HepG2 (cell line): Measurements from ENCODE around the gene NUBPL. TPM values are rescaled to one million over a fixed set of nuclear protein-coding genes. Genes with fewer than 3 reads are reported as not detected.

ENCODE experiments used
- ARNTL ChIP-seq: sonication (generic); formaldehyde crosslinking; IDR thresholded peaks from 2 replicates; pipeline ENCODE4 v1.4.0; 2020; ENCODE audit warnings: mild to moderate bottlenecking, missing genetic modification reagents
- ATF7-NPFF ChIP-seq: sonication (generic); formaldehyde crosslinking; IDR thresholded peaks from 2 replicates; pipeline ENCODE4 v1.8.1; 2023; ENCODE audit warnings: mild to moderate bottlenecking, low read depth, missing genetic modification reagents, moderate library complexity
- KAT2B ChIP-seq: fragments of 150-350 bp; IDR thresholded peaks from 2 replicates; pipeline ENCODE4 v1.6.1; 2014; ENCODE audit warnings: low read depth, low read length, borderline replicate concordance
- LBX2 ChIP-seq: sonication (generic); formaldehyde crosslinking; IDR thresholded peaks from 2 replicates; pipeline ENCODE4 v1.5.0; 2020; ENCODE audit warnings: missing genetic modification reagents, mild to moderate bottlenecking, borderline replicate concordance
- MAZ ChIP-seq, 2 experiments: sonication (generic) in 1 of 2; formaldehyde crosslinking in 1 of 2; IDR thresholded peaks; 2 replicates each; pipeline versions ENCODE4 v1.5.0 to v1.6.1; 2012 to 2020; ENCODE audit warnings: low read depth in 2 of 2, mild to moderate bottlenecking in 2 of 2, borderline replicate concordance in 1 of 2, improper control_type of control experiment in 1 of 2, low read length in 1 of 2, missing genetic modification reagents in 1 of 2, moderate library complexity in 1 of 2
- NR2F6 ChIP-seq, 2 experiments: IDR thresholded peaks; 2 replicates each; pipeline ENCODE4 v1.6.1; 2016; ENCODE audit warnings: antibody characterized with exemption in 1 of 2, mild to moderate bottlenecking in 1 of 2
- PATZ1 ChIP-seq: sonication (generic); formaldehyde crosslinking; IDR thresholded peaks from 2 replicates; pipeline ENCODE4 v1.4.0; 2020; ENCODE audit warnings: missing genetic modification reagents
- SMAD1 ChIP-seq: sonication (generic); formaldehyde crosslinking; IDR thresholded peaks from 2 replicates; pipeline ENCODE4 v1.4.0; 2020; ENCODE audit warnings: missing genetic modification reagents, low read depth, mild to moderate bottlenecking, borderline replicate concordance
- U2AF1 ChIP-seq: fragments of 200-400 bp; formaldehyde crosslinking; optimal IDR thresholded peaks from 2 replicates; pipeline ENCODE3; 2017; ENCODE audit warnings: mild to moderate bottlenecking, low read depth, low read length
- ZBTB26 ChIP-seq: IDR thresholded peaks from 2 replicates; pipeline ENCODE4 v1.6.1; 2016; ENCODE audit warnings: missing compliant biosample characterization, missing genetic modification reagents, borderline replicate concordance
- ZKSCAN1 ChIP-seq: fragments of 150-350 bp; IDR thresholded peaks from 2 replicates; pipeline ENCODE4 v1.6.1; 2014; ENCODE audit warnings: low read length
- ZNF674 ChIP-seq: sonication (generic); formaldehyde crosslinking; IDR thresholded peaks from 2 replicates; pipeline ENCODE4 v1.5.0; 2020; ENCODE audit warnings: low read depth, mild to moderate bottlenecking, missing genetic modification reagents
- polyA plus RNA-seq, 8 experiments: library from polyadenylated mRNA; depleted of rRNA in 3 of 8; stranded (reverse) in 7 of 8; unstranded in 1 of 8; fragments of >200 nt; fragmentation: Illumina TruSeq in 4 of 8; extraction: Trizol in 4 of 8; gene quantifications; 2 replicates each; pipeline versions ENCODE4 v1.2.1 to v1.2.3, GENCODE V29; 2011 to 2016; ENCODE audit warnings: low read depth in 4 of 8, missing spikeins in 1 of 8, mixed read lengths in 1 of 8; ENCODE audit not compliant: insufficient read depth in 1 of 8
- total RNA-seq, 5 experiments: library from RNA; depleted of rRNA; stranded (reverse); fragments of >200 nt; fragmentation: Illumina TruSeq; extraction: Trizol; gene quantifications; 2 replicates each; pipeline ENCODE4 v1.2.3, GENCODE V29; 2016; ENCODE audit warnings: low read depth in 1 of 5
- TF ChIP-seq, protein P1 (sequence below): sonication (generic); formaldehyde crosslinking; IDR thresholded peaks from 2 replicates; pipeline ENCODE4 v1.4.0; 2020; ENCODE audit warnings: mild to moderate bottlenecking, missing genetic modification reagents, borderline replicate concordance
- TF ChIP-seq, protein P2 (sequence below): sonication (generic); formaldehyde crosslinking; IDR thresholded peaks from 2 replicates; pipeline ENCODE4 v1.8.0; 2022; ENCODE audit warnings: missing genetic modification reagents, low read depth, mild to moderate bottlenecking, borderline replicate concordance
- TF ChIP-seq, protein P3 (sequence below): sonication (generic); formaldehyde crosslinking; IDR thresholded peaks from 2 replicates; pipeline ENCODE4 v1.4.0; 2020; ENCODE audit warnings: missing genetic modification reagents, borderline replicate concordance

The NUBPL gene
- total and polyA plus RNA-seq, 2 of the 13 experiments (the other 11 are each of a cell fraction or from before 2014, with no cell fraction given), result 21.3 to 44.1 TPM

DNA sequence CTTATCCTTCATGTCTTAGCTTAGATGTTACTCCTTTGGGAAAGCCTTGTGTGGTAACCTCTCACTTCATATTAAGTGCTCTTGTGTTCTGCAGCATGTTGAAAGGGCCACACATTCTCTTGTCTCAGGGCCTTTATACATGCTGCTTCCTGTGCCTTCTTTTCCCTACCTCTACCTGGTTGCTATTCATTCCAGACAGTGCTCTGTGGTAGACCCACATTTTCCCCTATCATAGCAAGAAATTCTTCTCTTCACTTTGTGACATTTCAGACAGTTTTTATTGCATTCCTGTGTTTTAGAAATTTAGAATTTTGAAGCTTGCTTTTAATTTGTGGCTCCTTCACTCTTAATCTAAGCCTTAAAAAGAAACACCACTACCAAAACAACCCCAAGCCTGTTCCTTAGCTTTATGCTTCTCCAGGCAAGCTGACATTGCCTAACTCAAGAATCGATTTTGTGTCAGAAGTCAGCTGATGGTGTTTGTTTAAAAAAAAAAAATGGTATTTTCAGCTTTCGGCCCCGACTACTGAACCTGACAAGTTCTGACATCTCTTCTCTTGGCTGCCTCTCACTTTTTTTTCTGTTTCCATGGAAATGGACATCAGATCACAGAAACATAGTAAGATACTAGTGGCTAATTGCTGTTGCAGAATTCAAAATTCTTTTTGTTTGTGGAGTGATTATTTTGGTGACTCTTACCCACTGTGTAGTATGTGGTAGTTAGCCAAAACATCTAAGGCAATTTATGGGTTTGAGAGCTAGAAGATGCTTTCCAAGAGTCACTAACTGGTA lies 156.3 kb downstream of the NUBPL start (continued):
- TF ChIP-seq ZBTB26, result no peak
- peak; percentile 79 for TF ChIP-seq NR2F6 (IDR thresholded peaks at IDR 0.05)
- peak; percentile 66; the same call in 1 of the 2 replicates for TF ChIP-seq NR2F6 (CRISPR knock-in tag; IDR thresholded peaks at IDR 0.05)
- peak; percentile 53; the same call in 1 of the 2 replicates for TF ChIP-seq PATZ1 (CRISPR knock-in tag)
- no peak for TF ChIP-seq MAZ (IDR thresholded peaks at IDR 0.05; ENCODE audit: borderline replicate concordance, low read depth, low read length)
- TF ChIP-seq MAZ (CRISPR knock-in tag; IDR thresholded peaks at IDR 0.05; ENCODE audit: low read depth), result no peak
- TF ChIP-seq ZNF674 (CRISPR knock-in tag), result 0 out of 2 replicates have a peak, but pooled peaks have one; percentile 47
- TF ChIP-seq, protein P1, sequence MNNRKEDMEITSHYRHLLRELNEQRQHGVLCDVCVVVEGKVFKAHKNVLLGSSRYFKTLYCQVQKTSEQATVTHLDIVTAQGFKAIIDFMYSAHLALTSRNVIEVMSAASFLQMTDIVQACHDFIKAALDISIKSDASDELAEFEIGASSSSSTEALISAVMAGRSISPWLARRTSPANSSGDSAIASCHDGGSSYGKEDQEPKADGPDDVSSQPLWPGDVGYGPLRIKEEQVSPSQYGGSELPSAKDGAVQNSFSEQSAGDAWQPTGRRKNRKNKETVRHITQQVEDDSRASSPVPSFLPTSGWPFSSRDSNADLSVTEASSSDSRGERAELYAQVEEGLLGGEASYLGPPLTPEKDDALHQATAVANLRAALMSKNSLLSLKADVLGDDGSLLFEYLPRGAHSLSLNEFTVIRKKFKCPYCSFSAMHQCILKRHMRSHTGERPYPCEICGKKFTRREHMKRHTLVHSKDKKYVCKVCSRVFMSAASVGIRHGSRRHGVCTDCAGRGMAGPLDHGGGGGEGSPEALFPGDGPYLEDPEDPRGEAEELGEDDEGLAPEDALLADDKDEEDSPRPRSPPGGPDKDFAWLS, result no peak
- no peak; the same call in 1 of the 2 replicates for TF ChIP-seq ARNTL (CRISPR knock-in tag)
- TF ChIP-seq KAT2B, result peak; percentile 88
- no peak for TF ChIP-seq LBX2 (CRISPR knock-in tag)
- TF ChIP-seq U2AF1, result no peak
- no peak for TF ChIP-seq SMAD1 (CRISPR knock-in tag)
- TF ChIP-seq, protein P2, sequence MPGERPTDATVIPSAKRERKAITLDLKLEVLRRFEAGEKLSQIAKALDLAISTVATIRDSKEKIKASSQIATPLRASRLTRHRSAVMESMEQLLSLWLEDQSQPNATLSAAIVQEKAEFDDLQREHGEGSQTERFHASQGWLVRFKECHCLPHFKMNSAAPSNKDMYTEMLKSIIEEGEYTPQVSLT (CRISPR knock-in tag), result no peak
- TF ChIP-seq, protein P3, sequence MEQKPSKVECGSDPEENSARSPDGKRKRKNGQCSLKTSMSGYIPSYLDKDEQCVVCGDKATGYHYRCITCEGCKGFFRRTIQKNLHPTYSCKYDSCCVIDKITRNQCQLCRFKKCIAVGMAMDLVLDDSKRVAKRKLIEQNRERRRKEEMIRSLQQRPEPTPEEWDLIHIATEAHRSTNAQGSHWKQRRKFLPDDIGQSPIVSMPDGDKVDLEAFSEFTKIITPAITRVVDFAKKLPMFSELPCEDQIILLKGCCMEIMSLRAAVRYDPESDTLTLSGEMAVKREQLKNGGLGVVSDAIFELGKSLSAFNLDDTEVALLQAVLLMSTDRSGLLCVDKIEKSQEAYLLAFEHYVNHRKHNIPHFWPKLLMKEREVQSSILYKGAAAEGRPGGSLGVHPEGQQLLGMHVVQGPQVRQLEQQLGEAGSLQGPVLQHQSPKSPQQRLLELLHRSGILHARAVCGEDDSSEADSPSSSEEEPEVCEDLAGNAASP, result peak; percentile 53; the same call in 1 of the 2 replicates
- 0 out of 2 replicates have a peak, but pooled peaks have one; percentile 10 for TF ChIP-seq ZKSCAN1
- TF ChIP-seq ATF7-NPFF (CRISPR knock-in tag), result no peak
